Measurements from ENCODE around the gene MPG. TPM values are rescaled to one million over a fixed set of nuclear protein-coding genes. Genes with fewer than 3 reads are reported as not detected.
A peak's percentile ranks its signal among the peaks of the same experiment; 100 is the strongest.

MPG gene
- total RNA-seq, 4 donors from 2014 or later: 46.8 to 94.4 (median 70.9) TPM

DNA sequence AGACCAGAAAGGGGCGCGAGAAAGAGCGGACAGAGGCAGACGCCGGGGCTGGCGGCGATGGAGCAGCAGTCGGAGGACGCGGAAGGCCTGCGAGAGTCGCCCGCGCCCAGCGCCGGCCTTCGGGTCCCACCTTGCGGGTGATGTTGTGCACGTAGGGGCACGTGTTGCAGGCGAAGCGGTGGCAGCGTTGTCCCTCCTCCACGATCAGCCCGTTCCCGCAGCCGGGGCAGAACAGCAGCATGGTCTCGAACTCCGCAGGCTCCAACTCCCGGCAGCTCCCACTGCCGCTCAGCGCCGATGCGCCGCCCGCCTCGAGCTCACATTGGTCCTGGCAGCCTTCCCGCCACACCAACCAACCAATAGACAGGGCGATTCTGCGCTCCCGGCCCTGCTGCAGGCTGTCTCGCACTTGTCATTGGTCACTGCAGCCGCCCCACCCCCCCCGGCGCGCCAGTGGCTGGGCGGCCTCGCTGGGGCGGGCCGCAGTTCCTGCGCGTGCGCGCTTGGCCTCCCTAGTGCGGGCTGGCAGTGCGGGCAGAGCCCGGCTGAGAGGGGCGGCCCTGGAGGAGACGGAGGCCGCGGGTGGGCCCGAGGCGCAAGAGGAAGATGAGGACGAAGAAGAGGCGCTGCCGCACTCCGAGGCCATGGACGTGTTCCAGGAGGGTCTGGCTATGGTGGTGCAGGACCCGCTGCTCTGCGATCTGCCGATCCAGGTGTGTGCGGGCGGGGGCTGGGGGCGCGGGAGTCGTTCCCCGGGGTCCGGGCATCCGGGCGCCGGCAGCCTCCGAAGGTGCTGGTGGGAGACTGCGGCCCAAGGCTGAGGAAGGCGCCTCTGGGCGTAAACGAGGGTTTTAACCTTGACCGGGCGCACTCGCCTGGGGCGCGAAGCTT lies 24.4 kb upstream of the MPG start, which contains the start of the genes POLR3K and SNRNP25:
Gene POLR3K, minus strand, starts transcription at position 263 of the 891 bp plus-strand sequence. Its CDS starts 22 bp downstream, at position 241.
Gene SNRNP25, plus strand, starts transcription at position 483 of the 891 bp plus-strand sequence. Its CDS starts 189 bp downstream, at position 672.
- 2% methylated on average over 30 of the region's 91 CpGs for WGBS
- DNase-seq (ENCODE audit: low spot score in 2 of 2): peak; percentile 99 to 100
- peaks cover 39% of the 10 kb centered on the region for H3K36me3 ChIP-seq

DNA sequence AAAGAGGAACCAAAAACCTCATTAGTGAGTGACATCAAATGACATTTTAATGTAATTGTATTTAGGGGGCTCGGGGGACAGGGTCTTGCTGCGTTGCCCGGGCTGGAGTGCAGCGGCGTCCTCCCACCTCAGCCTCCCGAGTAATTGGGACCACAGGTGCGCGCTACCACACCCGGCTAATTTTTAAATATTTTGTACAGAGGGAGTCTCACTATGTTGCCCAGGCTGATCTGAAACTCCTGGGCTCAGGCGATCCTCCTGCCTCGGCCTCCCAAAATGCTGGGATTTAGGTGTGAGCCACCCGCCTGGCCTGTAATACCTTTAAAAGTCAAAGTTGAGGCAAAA lies 23.8 kb upstream of the MPG start:
- no peak for DNase-seq (ENCODE audit: low spot score in 2 of 2)
- Histone ChIP-seq H3K4me1 (peaks cover 19% of the 10 kb centered on the region), H3K36me3 (peaks cover 42% of the 10 kb centered on the region), H3K4me3 (peak overlapping the region; percentile 87), H3K27ac (no peak overlapping the region), H3K27me3 (no peaks in the 10 kb centered on the region), H3K9me3 (no peaks in the 10 kb centered on the region)
- WGBS: 58% methylated on average over 12 of the region's 12 CpGs
- TF ChIP-seq POLR2A (IDR thresholded peaks at IDR 0.05): no peak
- no peak for TF ChIP-seq EP300 (IDR thresholded peaks at IDR 0.05)
- no peak for TF ChIP-seq POLR2AphosphoS5 (IDR thresholded peaks at IDR 0.05)
- TF ChIP-seq, protein P1, sequence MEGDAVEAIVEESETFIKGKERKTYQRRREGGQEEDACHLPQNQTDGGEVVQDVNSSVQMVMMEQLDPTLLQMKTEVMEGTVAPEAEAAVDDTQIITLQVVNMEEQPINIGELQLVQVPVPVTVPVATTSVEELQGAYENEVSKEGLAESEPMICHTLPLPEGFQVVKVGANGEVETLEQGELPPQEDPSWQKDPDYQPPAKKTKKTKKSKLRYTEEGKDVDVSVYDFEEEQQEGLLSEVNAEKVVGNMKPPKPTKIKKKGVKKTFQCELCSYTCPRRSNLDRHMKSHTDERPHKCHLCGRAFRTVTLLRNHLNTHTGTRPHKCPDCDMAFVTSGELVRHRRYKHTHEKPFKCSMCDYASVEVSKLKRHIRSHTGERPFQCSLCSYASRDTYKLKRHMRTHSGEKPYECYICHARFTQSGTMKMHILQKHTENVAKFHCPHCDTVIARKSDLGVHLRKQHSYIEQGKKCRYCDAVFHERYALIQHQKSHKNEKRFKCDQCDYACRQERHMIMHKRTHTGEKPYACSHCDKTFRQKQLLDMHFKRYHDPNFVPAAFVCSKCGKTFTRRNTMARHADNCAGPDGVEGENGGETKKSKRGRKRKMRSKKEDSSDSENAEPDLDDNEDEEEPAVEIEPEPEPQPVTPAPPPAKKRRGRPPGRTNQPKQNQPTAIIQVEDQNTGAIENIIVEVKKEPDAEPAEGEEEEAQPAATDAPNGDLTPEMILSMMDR (IDR thresholded peaks at IDR 0.05): no peak

More for the DNA sequence above, 24.4 kb upstream of the MPG start, which contains the start of the genes POLR3K and SNRNP25:
- TF ChIP-seq EP300 (IDR thresholded peaks at IDR 0.05): no peak
- TF ChIP-seq POLR2AphosphoS5 (IDR thresholded peaks at IDR 0.05): peak in 2 of 3 donors; percentile 18 to 27
- TF ChIP-seq, protein P1 (IDR thresholded peaks at IDR 0.05): no peak
- no peak for TF ChIP-seq POLR2A (IDR thresholded peaks at IDR 0.05)
- H3K4me3 ChIP-seq: peak within 1 kb of the TSS; percentile 87
- H3K27ac ChIP-seq: peak within 1 kb of the TSS; percentile 77
- H3K27me3 ChIP-seq: no peaks in the 10 kb centered on the region
- no peaks in the 10 kb centered on the region for H3K9me3 ChIP-seq
- peaks cover 19% of the 10 kb centered on the region for H3K4me1 ChIP-seq

DNA sequence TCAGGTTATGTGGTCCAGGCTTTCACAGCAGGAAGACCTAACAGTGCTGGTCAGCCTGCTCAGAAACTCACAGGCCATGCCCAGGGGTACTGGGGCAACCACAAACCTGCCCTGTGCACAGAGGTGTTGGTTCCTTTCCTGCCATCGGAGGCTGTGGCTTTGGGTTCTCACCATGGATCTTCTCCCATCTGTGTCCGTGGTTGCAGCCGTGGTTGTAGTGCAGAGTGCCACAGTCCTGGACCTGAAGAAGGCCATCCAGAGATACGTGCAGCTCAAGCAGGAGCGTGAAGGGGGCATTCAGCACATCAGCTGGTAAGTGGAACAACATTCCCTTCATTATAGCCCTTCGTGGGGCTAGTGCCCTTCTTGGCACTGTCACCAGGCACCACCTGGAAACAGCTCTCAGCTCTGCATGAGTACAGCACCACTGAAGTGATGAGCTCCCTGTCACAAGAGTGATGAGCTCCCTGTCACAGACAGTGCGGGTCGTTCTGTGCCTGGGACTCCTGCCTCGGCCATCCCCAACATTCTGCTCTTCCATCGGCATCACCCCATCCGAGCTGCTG lies 22.4 kb upstream of the MPG start:
- H3K36me3 ChIP-seq: peaks cover 52% of the 10 kb centered on the region
- WGBS: 91% methylated on average over 11 of the region's 11 CpGs

DNA sequence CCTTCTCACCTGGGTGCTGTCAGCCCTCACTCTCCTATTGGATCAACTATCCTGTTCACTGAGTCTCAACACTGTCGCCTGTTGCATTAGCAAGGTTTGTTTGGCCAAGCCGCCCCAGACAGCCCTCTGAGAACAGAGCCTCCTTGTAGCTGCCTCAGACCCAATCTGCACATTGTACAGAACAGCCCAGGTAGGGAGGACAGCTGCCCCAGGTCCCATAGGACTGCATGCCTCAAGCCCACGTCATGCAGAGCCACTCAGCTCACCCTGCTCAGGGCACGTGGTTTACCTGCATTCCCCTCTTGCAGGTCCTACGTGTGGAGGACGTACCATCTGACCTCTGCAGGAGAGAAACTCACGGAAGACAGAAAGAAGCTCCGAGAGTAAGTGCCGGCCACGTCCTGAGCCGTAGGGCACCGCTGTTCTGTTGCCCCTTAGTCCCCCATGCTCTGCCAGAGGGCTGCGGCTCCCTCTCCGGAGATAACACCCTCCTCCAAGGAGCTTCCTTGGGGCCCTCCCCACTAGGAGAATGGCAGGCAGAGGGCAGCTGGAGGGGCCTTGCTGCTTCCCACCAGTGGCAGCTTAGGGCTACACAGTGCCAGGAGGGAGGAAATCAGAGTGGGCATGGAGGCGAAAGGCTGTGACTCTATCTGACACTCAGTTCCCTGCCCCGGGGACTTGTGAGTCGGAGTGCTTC lies 21.6 kb upstream of the MPG start:
- Histone ChIP-seq H3K27me3 (no peaks in the 10 kb centered on the region), H3K27ac (no peak overlapping the region), H3K9me3 (no peaks in the 10 kb centered on the region), H3K4me3 (no peak overlapping the region), H3K4me1 (peaks cover 19% of the 10 kb centered on the region), H3K36me3 (peaks cover 59% of the 10 kb centered on the region)
- WGBS: 91% methylated on average over 12 of the region's 17 CpGs
- TF ChIP-seq EP300 (IDR thresholded peaks at IDR 0.05): no peak
- no peak for TF ChIP-seq POLR2AphosphoS5 (IDR thresholded peaks at IDR 0.05)
- no peak for TF ChIP-seq POLR2A (IDR thresholded peaks at IDR 0.05)
- TF ChIP-seq, protein P1 (IDR thresholded peaks at IDR 0.05): no peak
- peak in 1 of 2 donors; percentile 52 for DNase-seq (ENCODE audit: low spot score in 2 of 2)

More for the DNA sequence above, 22.4 kb upstream of the MPG start:
- H3K9me3 ChIP-seq: no peaks in the 10 kb centered on the region
- H3K27ac ChIP-seq: no peak overlapping the region
- peaks cover 19% of the 10 kb centered on the region for H3K4me1 ChIP-seq
- H3K27me3 ChIP-seq: no peaks in the 10 kb centered on the region
- H3K4me3 ChIP-seq: no peak overlapping the region
- no peak for DNase-seq (ENCODE audit: low spot score in 2 of 2)
- TF ChIP-seq POLR2AphosphoS5 (IDR thresholded peaks at IDR 0.05) (no peak), POLR2A (IDR thresholded peaks at IDR 0.05) (no peak), EP300 (IDR thresholded peaks at IDR 0.05) (no peak)
- TF ChIP-seq, protein P1 (IDR thresholded peaks at IDR 0.05): no peak
